Dedifferentiated amniotic fluid mesenchymal stem cell (primary cell): ENCODE measurements around the gene SERPINB12.

Source experiments
- DNase-seq: peaks from one replicate; pipeline ENCODE4 v3.0.0-alpha.2; 2016; ENCODE audit errors: extremely low spot score

The SERPINB12 gene

DNA sequence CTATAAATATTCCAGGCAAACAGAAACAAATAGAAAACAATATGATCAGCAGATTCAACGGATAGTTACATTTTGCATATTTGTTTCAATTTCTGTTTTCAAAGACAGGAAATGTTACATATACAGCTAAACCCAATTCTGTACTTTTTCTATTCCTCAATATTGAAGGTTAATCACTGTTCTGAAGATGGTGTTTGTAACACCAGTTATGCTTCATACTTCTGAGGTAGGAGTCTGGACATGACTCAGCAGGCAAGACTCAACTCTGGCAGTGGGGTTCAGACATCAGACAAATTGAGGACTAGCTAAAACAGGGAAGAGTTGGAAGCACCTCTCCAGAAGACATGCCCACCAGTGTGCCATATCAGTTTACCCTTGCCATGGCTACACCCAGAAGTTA is 61.6 kb downstream of the SERPINB12 start:
- no peak for DNase-seq

DNA sequence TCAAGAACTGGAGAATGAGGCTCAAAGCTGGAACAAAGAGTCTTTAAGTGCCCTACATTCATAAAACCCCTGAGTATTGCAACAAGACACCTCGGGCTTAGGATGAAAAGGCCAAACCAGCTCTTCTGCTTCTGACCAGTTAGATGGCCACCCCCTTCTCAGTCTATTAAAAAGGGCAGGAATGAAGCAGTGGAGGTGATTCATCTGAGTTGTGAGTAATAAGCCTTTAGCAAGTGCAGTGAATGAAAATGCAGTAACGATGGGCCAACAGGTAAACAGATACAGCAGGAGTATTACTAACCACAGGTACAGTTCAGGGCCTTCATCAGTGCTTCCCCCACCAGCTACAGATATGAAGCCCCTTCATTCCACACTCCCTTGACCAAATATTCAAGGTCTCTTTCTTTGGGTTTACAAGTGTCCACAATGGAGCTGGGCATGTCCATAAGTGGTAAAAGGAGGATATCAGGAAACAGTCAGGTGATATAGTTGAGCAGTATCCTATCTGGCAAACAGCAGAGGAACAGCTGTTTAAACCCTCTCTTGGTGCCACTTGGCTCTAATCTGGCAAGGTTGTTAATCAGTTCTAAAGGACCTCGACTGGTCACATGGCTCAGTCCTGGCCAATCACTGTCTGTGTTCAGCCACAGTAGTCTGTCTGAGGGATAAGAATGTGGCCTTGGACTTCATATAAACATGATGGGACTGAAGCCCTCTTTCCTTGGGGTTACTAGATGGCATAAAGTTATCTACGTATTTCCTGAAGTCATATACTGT is 62.8 kb downstream of the SERPINB12 start:
- no peak for DNase-seq

DNA sequence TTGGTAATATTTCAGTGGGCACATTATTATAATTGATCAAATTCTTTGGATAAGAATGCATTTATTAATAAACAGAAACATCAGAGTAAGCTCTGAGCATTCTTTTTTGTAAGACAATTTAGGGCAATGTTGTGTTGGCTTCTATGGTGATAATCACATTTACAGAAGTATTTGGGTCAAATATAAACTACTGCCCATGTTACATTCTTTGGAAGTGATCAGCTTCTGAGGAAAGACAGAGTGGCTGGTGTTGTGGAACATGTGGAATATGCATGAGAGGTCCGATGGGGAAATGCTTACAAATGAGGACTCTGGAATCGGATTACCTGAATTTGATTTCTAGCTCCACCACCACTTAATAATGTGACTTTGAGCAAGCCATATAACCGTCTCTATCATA is 64.4 kb downstream of the SERPINB12 start:
- peak; percentile 74 for DNase-seq

DNA sequence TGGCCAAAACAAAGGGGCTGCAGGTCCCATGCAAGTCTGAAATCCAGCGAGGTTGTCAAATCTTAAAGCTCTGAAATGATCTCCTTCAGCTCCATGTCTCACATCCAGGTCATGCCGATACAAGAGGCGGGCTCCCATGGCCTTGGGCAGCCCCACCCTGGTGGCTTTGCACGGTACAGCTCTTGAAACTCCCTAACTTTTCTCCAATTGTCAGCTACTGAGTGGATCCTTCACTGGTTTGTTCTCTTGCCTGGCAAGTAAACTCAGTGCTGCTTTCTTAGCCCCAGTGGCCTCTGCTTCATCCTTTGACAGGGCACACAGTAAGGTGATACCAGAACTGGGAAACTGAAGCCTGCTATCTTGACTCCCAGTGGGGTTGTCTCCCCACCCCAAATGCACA is 71.3 kb downstream of the SERPINB12 start:
- no peak for DNase-seq

- no peak for DNase-seq
Observed at GRCh38 chr18:63617049-63617914, 75.1 kb downstream of the SERPINB12 start.

DNA sequence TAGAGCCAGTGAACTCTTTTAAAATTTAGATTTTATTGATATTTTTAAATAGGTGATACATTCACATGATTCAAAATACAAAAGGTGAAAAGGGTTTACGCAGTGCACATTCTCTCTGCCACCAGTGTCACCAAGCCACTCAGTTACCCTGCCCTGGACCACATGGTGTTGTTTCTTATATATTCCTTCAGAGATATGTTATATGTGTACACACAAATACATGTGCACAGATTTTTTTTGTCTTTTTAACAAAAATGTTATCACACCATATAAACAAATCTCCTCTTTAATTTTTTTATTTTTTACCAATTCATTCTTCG is 75.7 kb downstream of the SERPINB12 start:
- DNase-seq: no peak
